ENCODE data around the gene PMEPA1.

The PMEPA1 gene

DNA sequence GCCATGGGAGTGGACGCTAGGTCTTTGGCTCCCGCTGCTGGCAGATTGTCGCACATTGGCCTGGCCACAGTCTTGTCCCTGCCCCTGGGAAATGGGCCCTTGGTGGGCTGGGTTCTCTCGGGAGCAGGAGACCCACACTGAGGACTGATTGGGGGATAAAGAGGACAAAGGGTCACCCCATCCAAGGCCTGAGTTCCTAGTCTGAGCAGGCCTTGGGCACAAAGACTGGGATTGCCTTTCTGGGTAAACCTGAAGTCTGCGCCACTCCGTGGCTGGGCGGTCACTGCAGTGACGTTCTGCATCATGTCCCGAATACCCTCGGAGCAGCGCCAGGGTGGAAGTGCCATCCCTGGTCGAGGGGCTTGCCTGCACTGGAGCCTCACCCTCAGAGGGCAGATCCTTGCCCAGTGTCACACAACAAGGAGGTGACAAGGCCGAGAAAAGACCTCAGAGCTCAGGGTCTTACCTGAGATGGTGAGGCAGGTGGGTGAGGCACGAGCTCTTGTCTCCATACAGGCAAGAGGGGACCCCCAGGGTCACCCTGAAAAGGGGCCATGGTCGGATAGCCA, 53.5 kb downstream of the PMEPA1 start:
- Histone ChIP-seq H3K9ac (ENCODE audit: low read depth, low read length) (no peak overlapping the region), H3K9me3 (replicated peaks; ENCODE audit: low read length) (no peaks in the 10 kb centered on the region), H3K4me2 (ENCODE audit: low read length) (no peak overlapping the region), H3K4me3 (ENCODE audit: low read length) (no peak overlapping the region), H3K27me3 (ENCODE audit: control insufficient read depth, insufficient read depth, low read length) (no peaks in the 10 kb centered on the region), H3K36me3 (ENCODE audit: insufficient read depth, low read length) (peaks cover 4% of the 10 kb centered on the region), H3K4me1 (ENCODE audit: control insufficient read depth, insufficient read depth, low read length) (no peaks in the 10 kb centered on the region)

DNA sequence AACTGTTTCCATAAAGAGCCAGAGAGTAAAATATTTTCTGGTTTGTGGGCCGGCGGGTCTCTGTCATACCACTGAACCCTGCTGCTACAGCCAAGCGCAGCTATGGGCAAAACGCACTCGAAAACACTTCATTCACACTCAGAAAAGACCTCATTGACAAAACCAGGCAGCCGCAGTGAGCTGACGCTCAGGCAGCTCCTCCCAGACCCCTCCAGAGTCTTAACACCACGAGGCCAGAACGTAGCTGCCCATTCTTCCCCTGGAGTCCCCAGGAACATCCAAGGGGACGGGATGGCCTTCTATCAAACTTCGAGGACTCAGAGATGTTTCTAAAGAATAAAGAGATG, 54.0 kb downstream of the PMEPA1 start:
- Histone ChIP-seq H3K9ac (ENCODE audit: low read depth, low read length) (no peak overlapping the region), H3K27me3 (ENCODE audit: control insufficient read depth, insufficient read depth, low read length) (no peaks in the 10 kb centered on the region), H3K4me1 (ENCODE audit: control insufficient read depth, insufficient read depth, low read length) (no peaks in the 10 kb centered on the region), H3K9me3 (replicated peaks; ENCODE audit: low read length) (no peaks in the 10 kb centered on the region), H3K4me2 (ENCODE audit: low read length) (no peak overlapping the region), H3K4me3 (ENCODE audit: low read length) (no peak overlapping the region), H3K36me3 (ENCODE audit: insufficient read depth, low read length) (peaks cover 7% of the 10 kb centered on the region)

DNA sequence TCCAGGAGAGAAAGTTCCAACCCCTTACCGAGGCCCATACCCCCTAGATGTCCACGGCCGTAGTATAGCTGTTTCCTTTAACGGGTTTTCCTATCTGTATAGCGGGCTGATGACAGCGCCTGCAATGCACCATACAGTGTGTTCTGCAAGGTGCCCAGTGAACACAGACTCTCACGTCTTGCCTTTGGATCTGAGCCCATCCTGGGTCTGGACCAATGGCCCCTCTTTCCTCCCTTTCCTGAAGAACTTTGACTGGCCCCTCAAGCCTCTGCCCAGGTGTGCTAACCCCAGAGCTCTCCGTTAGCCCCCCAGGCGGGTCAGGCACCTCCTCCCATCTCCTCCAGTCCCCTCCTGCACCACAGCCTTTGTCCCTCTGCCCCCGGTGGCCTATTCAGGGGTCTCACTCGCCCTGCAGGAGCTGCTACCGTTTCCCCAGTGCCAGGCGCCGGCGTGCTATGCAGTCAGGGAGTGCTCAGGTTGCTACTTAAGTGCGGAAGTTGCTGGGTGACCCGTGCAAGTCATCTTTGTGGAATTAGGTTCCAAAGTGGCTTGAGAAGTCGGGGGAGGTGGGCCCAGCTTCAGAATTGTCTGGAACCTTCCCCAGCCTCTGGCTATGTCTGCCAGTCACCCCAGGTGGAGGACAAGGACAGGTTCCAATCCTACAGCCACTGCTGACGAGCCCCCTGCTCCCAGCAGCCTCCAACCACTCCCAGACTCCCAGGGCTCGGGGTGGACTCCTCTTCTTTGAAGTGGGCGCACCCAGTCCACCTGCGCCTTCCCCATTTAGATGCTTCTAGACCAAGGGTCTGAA, 54.6 kb downstream of the PMEPA1 start:
- no peaks in the 10 kb centered on the region for H3K4me1 ChIP-seq (ENCODE audit: control insufficient read depth, insufficient read depth, low read length)
- no peak overlapping the region for H3K4me3 ChIP-seq (ENCODE audit: low read length)
- H3K27me3 ChIP-seq (ENCODE audit: control insufficient read depth, insufficient read depth, low read length) = no peaks in the 10 kb centered on the region
- no peak overlapping the region for H3K9ac ChIP-seq (ENCODE audit: low read depth, low read length)
- H3K4me2 ChIP-seq (ENCODE audit: low read length) = no peak overlapping the region
- H3K36me3 ChIP-seq (ENCODE audit: insufficient read depth, low read length) = peaks cover 7% of the 10 kb centered on the region
- H3K9me3 ChIP-seq (replicated peaks; ENCODE audit: low read length) = no peaks in the 10 kb centered on the region

DNA sequence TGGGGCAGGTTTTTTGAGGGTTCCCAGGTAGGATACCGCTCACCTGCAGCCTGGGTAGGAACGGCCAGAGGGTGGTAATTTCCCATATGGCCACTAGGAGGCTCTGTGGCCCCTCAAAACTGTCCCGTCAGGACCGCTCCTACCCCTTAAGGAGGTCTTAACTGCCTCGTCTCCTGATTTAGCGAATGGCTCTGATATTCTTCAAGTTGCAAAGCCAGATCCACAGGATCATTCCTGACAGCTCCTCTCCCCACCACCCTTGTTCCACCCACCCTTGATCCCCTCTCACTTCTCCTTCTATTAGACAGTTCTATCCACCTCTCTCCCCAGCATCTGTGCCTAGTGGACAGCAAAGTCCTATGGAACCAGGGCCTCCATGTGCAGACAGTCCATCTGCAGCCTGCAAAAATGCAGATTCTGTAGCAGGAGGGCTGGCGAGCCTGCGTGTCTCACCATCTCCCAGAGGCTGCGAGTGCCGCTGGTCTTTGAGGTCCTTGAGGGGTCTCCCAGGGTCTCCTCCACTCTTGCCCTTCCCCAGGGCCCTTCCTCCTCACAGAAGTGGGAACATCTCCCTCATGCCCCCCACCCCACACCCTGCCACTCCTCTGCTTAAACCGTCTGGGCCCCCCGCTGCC, 55.3 kb downstream of the PMEPA1 start:
- Histone ChIP-seq H3K9me3 (replicated peaks; ENCODE audit: low read length) (no peaks in the 10 kb centered on the region), H3K27me3 (ENCODE audit: control insufficient read depth, insufficient read depth, low read length) (no peaks in the 10 kb centered on the region), H3K9ac (ENCODE audit: low read depth, low read length) (no peak overlapping the region), H3K4me2 (ENCODE audit: low read length) (no peak overlapping the region), H3K36me3 (ENCODE audit: insufficient read depth, low read length) (peaks cover 7% of the 10 kb centered on the region), H3K4me1 (ENCODE audit: control insufficient read depth, insufficient read depth, low read length) (no peaks in the 10 kb centered on the region), H3K4me3 (ENCODE audit: low read length) (no peak overlapping the region)

DNA sequence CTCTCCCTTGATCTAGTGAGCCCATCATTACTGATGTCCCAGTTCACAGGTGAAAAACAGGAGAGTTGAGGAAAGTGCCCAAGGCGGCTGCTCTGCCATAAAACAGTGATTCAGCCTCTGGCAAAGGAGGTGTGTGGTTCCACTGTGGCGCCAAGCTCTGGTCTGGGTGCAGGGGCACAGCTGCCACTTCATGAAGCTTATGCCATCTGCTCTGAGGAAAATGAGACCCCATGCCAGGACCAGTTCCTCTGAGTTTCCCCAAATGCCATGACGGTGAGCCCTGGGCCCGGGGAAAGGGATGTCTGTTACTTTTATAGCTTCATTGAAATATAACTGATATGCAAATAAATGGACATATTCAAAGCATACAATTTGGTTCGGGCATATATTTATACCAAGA, 55.9 kb downstream of the PMEPA1 start:
- Histone ChIP-seq H3K27me3 (ENCODE audit: control insufficient read depth, insufficient read depth, low read length) (no peaks in the 10 kb centered on the region), H3K9ac (ENCODE audit: low read depth, low read length) (no peak overlapping the region), H3K4me3 (ENCODE audit: low read length) (no peak overlapping the region), H3K4me2 (ENCODE audit: low read length) (no peak overlapping the region), H3K4me1 (ENCODE audit: control insufficient read depth, insufficient read depth, low read length) (no peaks in the 10 kb centered on the region), H3K9me3 (replicated peaks; ENCODE audit: low read length) (no peaks in the 10 kb centered on the region), H3K36me3 (ENCODE audit: insufficient read depth, low read length) (peaks cover 7% of the 10 kb centered on the region)

DNA sequence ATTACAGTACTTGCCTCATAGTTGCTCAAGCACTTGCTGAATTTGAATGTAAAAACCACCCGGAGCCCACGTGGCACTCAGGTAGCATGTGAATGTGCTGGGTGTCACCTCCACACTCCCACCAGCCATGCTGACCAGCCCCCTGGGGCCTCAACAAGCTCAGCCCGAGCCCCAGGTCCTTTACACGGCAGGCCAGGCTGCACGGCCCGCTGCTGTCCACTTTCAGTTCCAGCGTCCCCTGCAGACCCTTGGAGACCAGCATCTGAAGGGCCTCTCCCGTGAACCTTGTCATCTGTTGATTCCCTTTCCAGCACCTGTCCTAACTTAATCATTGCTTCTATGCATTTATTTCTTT, 56.3 kb downstream of the PMEPA1 start:
- H3K9ac ChIP-seq (ENCODE audit: low read depth, low read length) = no peak overlapping the region
- H3K4me3 ChIP-seq (ENCODE audit: low read length) = no peak overlapping the region
- no peak overlapping the region for H3K4me2 ChIP-seq (ENCODE audit: low read length)
- no peaks in the 10 kb centered on the region for H3K9me3 ChIP-seq (replicated peaks; ENCODE audit: low read length)
- no peaks in the 10 kb centered on the region for H3K27me3 ChIP-seq (ENCODE audit: control insufficient read depth, insufficient read depth, low read length)
- H3K36me3 ChIP-seq (ENCODE audit: insufficient read depth, low read length) = peaks cover 7% of the 10 kb centered on the region
- no peaks in the 10 kb centered on the region for H3K4me1 ChIP-seq (ENCODE audit: control insufficient read depth, insufficient read depth, low read length)

DNA sequence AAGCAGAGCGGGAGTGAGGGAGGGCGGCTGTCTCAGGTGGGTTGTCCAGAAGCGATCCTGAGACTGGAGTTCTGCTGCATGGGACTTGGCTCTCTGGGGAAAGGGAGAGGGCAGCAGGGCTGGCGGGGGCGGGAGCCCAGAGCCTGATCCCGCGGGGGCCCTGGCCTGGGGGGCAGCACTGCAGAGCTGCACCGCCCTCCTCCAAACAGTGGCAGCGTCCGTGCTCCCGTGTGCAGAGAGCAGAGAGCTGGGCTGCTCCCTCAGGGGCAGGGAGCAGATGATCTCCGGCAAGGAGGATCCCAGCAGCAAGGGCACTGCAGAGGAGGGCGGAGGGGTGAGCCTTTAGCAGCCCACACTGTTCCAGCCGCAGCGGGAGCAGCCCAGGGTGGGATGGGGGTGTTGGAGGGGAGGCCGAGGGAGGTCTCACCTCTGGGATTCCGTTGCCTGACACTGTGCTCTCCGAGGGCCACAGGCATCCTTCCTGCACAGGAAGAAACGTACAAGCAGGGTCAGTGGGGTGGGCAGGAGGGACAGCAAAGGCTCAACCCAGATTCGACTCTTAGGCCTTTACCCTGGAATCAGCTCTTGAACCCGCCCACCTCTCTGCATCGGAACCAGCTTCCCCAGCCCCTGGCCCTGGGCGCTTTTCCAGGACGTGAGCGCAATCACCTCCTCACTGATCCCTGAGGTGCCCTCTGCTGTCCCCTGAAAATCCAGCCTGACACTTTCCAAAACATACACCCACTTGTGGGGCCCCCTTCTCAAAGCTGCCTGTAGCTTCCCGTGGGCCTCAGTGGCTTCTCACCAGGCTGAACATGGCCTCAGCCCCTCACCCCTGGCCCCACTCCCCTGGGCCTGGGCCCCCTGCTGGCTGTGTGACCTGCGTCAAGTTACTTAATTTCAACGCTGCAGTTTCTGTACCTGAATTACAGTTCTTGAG, 56.9 kb downstream of the PMEPA1 start:
- Histone ChIP-seq H3K27me3 (ENCODE audit: control insufficient read depth, insufficient read depth, low read length) (no peaks in the 10 kb centered on the region), H3K36me3 (ENCODE audit: insufficient read depth, low read length) (peaks cover 7% of the 10 kb centered on the region), H3K4me1 (ENCODE audit: control insufficient read depth, insufficient read depth, low read length) (no peaks in the 10 kb centered on the region), H3K9ac (ENCODE audit: low read depth, low read length) (no peak overlapping the region), H3K4me2 (ENCODE audit: low read length) (no peak overlapping the region), H3K4me3 (ENCODE audit: low read length) (no peak overlapping the region), H3K9me3 (replicated peaks; ENCODE audit: low read length) (no peaks in the 10 kb centered on the region)

DNA sequence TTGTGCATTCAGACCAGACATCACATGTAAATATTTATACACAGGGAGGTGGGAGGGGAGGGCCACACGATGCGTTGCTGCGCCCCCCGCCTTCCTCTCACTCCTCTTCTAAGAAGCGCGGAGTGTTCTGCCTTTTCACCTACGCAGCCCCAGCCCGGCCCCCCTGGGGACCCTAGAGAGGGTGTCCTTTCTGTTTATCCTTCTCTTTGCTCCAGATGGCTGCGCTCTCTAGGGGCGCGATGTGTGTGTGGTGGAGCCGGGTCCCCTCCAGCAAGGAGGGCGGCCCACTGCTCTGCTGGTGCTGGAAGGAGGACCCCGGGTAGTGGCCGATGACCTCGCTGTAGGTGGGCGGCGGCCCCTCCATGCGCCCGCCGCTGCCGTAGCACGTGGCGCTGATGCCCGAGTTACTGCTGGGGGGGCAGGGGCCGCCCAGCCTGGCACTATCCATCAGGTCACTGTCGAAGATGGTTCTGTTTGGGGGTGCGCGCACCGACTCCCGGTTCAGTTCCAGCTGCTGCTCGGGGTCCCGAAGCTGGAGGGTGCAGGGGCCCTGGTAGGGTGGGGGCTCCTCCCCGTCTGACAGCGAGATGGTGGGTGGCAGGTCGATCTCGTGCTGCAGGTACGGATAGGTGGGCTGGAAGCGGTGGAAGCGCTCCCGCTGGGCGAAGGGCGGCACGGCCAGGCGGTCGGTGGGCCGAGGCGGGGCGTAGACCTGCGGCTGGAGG, 57.8 kb downstream of the PMEPA1 start:
- H3K9me3 ChIP-seq (replicated peaks; ENCODE audit: low read length) = no peaks in the 10 kb centered on the region
- H3K4me3 ChIP-seq (ENCODE audit: low read length) = no peak overlapping the region
- peaks cover 4% of the 10 kb centered on the region for H3K36me3 ChIP-seq (ENCODE audit: insufficient read depth, low read length)
- H3K9ac ChIP-seq (ENCODE audit: low read depth, low read length) = no peak overlapping the region
- H3K4me1 ChIP-seq (ENCODE audit: control insufficient read depth, insufficient read depth, low read length) = no peaks in the 10 kb centered on the region
- no peaks in the 10 kb centered on the region for H3K27me3 ChIP-seq (ENCODE audit: control insufficient read depth, insufficient read depth, low read length)
- H3K4me2 ChIP-seq (ENCODE audit: low read length) = no peak overlapping the region

DNA sequence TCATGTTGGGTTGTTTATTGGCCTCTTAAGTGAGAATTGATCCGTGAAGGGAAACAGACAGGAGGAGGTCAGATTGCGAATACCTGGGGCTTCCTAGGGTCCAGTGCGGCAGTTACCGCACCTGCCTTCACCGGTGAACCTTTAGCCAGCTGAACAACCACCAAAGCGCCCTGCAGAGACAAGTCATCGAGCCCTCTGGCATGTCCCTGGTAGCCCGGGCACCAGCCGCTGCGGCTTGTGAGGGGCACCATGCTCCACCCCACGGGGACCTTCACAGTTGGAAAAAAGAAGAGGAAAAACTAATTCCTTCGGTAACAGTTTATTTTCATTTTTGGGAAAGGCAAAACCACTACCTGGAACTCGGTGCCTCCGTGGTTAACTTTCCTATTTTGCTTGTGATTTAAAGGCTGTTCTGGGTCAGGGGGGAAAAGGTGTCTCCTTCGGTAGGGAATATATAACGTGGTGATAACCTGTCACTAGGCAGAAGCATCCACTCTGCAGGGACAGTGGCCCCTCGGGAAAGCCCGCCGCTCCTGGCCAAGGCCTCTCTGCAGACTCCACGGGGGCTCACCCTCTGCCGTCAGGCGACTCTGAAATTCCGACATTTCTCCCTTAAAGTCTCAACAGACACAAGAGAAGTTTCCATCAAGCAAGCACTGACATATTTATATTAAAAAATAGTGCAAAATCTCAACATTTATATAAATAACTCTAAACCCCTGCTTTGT, 58.9 kb downstream of the PMEPA1 start:
- Histone ChIP-seq H3K36me3 (ENCODE audit: insufficient read depth, low read length) (peaks cover 3% of the 10 kb centered on the region), H3K9me3 (replicated peaks; ENCODE audit: low read length) (no peaks in the 10 kb centered on the region), H3K4me1 (ENCODE audit: control insufficient read depth, insufficient read depth, low read length) (no peaks in the 10 kb centered on the region), H3K4me3 (ENCODE audit: low read length) (no peak overlapping the region), H3K9ac (ENCODE audit: low read depth, low read length) (no peak overlapping the region), H3K27me3 (ENCODE audit: control insufficient read depth, insufficient read depth, low read length) (no peaks in the 10 kb centered on the region), H3K4me2 (ENCODE audit: low read length) (no peak overlapping the region)

DNA sequence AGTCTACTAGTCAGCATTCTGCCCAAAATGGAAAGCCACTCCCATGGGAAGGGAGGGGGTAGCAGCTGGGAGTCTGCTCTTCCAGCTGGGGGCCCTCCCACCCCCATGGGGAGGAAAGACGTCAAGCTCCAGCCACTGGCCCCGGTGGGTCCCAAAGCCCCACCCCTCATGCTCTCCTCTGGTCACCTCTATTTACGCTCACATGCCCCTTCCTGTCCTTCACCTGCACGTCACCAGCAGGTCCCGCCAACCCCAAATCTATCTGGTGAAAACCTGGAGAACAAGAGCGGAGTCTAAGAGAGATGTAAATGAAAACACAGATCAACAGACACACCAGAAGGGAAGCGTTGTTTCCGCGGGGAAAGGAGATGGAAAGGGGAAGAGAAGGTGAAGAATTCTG, 59.5 kb downstream of the PMEPA1 start:
- H3K4me2 ChIP-seq (ENCODE audit: low read length) = no peak overlapping the region
- peaks cover 3% of the 10 kb centered on the region for H3K36me3 ChIP-seq (ENCODE audit: insufficient read depth, low read length)
- H3K9ac ChIP-seq (ENCODE audit: low read depth, low read length) = no peak overlapping the region
- H3K27me3 ChIP-seq (ENCODE audit: control insufficient read depth, insufficient read depth, low read length) = no peaks in the 10 kb centered on the region
- H3K4me3 ChIP-seq (ENCODE audit: low read length) = no peak overlapping the region
- H3K9me3 ChIP-seq (replicated peaks; ENCODE audit: low read length) = no peaks in the 10 kb centered on the region
- H3K4me1 ChIP-seq (ENCODE audit: control insufficient read depth, insufficient read depth, low read length) = no peaks in the 10 kb centered on the region

Data from skeletal muscle satellite cell (primary cell).